ENCODE data around the gene CYP26B1. TPM values are rescaled to one million over a fixed set of nuclear protein-coding genes. Genes with fewer than 3 reads are reported as not detected.
A peak's percentile ranks its signal among the peaks of the same experiment; 100 is the strongest.

CYP26B1 gene
- polyA plus RNA-seq, 3 donors, result not detected

GRCh38 chr2:72166279-72166678 lies 18.6 kb upstream of the CYP26B1 start:
- TF ChIP-seq CTCF (IDR thresholded peaks at IDR 0.05), result no peak
- H3K36me3 Mint-ChIP-seq, result no peaks in the 10 kb centered on the region
- Histone ChIP-seq H3K27me3 (ENCODE audit: control insufficient read depth in 2 of 2, insufficient read depth in 2 of 2, low read length in 2 of 2) (peaks cover 2 to 10% of the 10 kb centered on the region in 2 donors), H2AFZ (ENCODE audit: insufficient read depth, low read depth, low read length, poor library complexity, severe bottlenecking) (no peak overlapping the region), H3K9me3 (replicated peaks in 1 of 2; ENCODE audit: control insufficient read depth in 1 of 2, insufficient read depth in 1 of 2, low read length in 2 of 2) (no peaks in the 10 kb centered on the region), H3K4me1 (ENCODE audit: control insufficient read depth in 1 of 2, insufficient read depth in 2 of 2, low read length in 2 of 2) (no peaks in the 10 kb centered on the region), H3K27ac (ENCODE audit: low read depth in 1 of 2, low read length in 2 of 2) (no peak overlapping the region), H3K79me2 (ENCODE audit: insufficient read depth, low read length) (no peaks in the 10 kb centered on the region), H3K36me3 (replicated peaks in 1 of 2; ENCODE audit: control insufficient read depth in 1 of 2, insufficient read depth in 2 of 2, low read length in 2 of 2) (no peaks in the 10 kb centered on the region), H3K9ac (ENCODE audit: insufficient read depth, low read length, poor library complexity, severe bottlenecking) (no peak overlapping the region), H3K4me3 (replicated peaks in 1 of 3; ENCODE audit: low read depth in 2 of 3, low read length in 3 of 3) (no peak overlapping the region), H3K4me2 (replicated peaks; ENCODE audit: extremely low read depth, low read length, poor library complexity, severe bottlenecking) (no peak overlapping the region), H4K20me1 (ENCODE audit: insufficient read depth, low read length) (no peaks in the 10 kb centered on the region)
- H3K9me3 Mint-ChIP-seq, result peaks cover 0 to 2% (median 0%) of the 10 kb centered on the region in 7 donors
- intact Hi-C loops (cut with micrococcal nuclease), result no loop called here
- peaks cover 3 to 19% (median 11%) of the 10 kb centered on the region in 3 donors for H3K27me3 Mint-ChIP-seq (ENCODE audit: low read depth in 3 of 3)
- H3K27ac Mint-ChIP-seq, result no peak overlapping the region
- no peaks in the 10 kb centered on the region for H3K4me1 Mint-ChIP-seq
- peak overlapping the region in 1 of 2 donors; percentile 16 for H3K4me3 Mint-ChIP-seq
- no peak for DNase-seq
- WGBS (ENCODE audit: insufficient coverage), result no CpG with 5 or more reads among the region's 3 CpGs

GRCh38 chr2:72165792-72166191 lies 18.1 kb upstream of the CYP26B1 start:
- H3K9me3 Mint-ChIP-seq, result peaks cover 0 to 2% (median 0%) of the 10 kb centered on the region in 7 donors
- Histone ChIP-seq H4K20me1 (ENCODE audit: insufficient read depth, low read length) (no peaks in the 10 kb centered on the region), H3K27me3 (ENCODE audit: control insufficient read depth in 2 of 2, insufficient read depth in 2 of 2, low read length in 2 of 2) (peaks cover 2 to 12% of the 10 kb centered on the region in 2 donors), H3K79me2 (ENCODE audit: insufficient read depth, low read length) (no peaks in the 10 kb centered on the region), H3K4me3 (replicated peaks in 1 of 3; ENCODE audit: low read depth in 2 of 3, low read length in 3 of 3) (no peak overlapping the region), H3K9me3 (replicated peaks in 1 of 2; ENCODE audit: control insufficient read depth in 1 of 2, insufficient read depth in 1 of 2, low read length in 2 of 2) (no peaks in the 10 kb centered on the region), H3K9ac (ENCODE audit: insufficient read depth, low read length, poor library complexity, severe bottlenecking) (no peak overlapping the region), H3K27ac (ENCODE audit: low read depth in 1 of 2, low read length in 2 of 2) (no peak overlapping the region), H3K4me1 (ENCODE audit: control insufficient read depth in 1 of 2, insufficient read depth in 2 of 2, low read length in 2 of 2) (no peaks in the 10 kb centered on the region), H3K4me2 (replicated peaks; ENCODE audit: extremely low read depth, low read length, poor library complexity, severe bottlenecking) (no peak overlapping the region), H3K36me3 (replicated peaks in 1 of 2; ENCODE audit: control insufficient read depth in 1 of 2, insufficient read depth in 2 of 2, low read length in 2 of 2) (no peaks in the 10 kb centered on the region), H2AFZ (ENCODE audit: insufficient read depth, low read depth, low read length, poor library complexity, severe bottlenecking) (no peak overlapping the region)
- no peaks in the 10 kb centered on the region for H3K4me1 Mint-ChIP-seq
- no CpG with 5 or more reads among the region's 3 CpGs for WGBS (ENCODE audit: insufficient coverage)
- intact Hi-C loops (cut with micrococcal nuclease), result no loop called here
- no peak for TF ChIP-seq CTCF (IDR thresholded peaks at IDR 0.05)
- peaks cover 3 to 24% (median 14%) of the 10 kb centered on the region in 3 donors for H3K27me3 Mint-ChIP-seq (ENCODE audit: low read depth in 3 of 3)
- no peak overlapping the region for H3K4me3 Mint-ChIP-seq
- no peak overlapping the region for H3K27ac Mint-ChIP-seq
- DNase-seq, result no peak
- H3K36me3 Mint-ChIP-seq, result no peaks in the 10 kb centered on the region
